ENCODE measurements around the gene GREM2.

GREM2 gene

DNA sequence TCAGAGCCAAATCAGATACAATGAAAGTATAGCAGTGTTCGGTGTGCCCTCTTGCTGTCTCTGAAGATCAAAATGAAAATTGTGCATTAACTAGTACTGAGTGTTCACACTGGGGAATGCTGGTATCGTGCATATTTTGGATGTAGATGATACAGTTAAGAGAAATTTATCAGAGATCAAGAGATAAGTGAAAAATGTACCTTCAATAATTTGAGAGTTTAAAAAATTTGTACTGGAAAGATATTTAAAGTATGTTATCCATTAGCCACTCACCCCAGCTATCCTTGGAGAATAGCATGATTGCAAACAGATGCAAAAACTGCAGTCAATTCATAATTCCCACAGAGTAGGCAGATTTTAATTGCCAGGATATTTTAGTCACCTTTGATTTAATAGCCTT is 56.4 kb downstream of the GREM2 start:
- no peak for DNase-seq

DNA sequence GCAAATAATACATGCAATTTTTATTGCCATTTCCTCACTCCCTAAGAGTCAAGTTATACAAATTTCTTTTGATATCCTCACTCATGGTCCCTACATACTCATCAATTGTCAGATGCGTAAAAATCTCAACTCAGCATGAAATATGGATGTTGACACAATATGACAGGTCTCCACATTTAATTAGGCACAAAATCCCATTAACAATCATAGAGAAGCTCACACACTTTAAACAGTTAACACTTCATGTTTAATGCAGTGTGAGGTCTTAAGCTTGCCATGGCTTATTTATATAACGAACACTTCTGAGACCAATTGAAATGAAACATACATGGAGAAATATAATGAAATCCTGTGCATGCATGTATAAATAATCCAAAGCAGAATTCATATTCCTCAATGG is 58.6 kb downstream of the GREM2 start:
- DNase-seq: no peak

DNA sequence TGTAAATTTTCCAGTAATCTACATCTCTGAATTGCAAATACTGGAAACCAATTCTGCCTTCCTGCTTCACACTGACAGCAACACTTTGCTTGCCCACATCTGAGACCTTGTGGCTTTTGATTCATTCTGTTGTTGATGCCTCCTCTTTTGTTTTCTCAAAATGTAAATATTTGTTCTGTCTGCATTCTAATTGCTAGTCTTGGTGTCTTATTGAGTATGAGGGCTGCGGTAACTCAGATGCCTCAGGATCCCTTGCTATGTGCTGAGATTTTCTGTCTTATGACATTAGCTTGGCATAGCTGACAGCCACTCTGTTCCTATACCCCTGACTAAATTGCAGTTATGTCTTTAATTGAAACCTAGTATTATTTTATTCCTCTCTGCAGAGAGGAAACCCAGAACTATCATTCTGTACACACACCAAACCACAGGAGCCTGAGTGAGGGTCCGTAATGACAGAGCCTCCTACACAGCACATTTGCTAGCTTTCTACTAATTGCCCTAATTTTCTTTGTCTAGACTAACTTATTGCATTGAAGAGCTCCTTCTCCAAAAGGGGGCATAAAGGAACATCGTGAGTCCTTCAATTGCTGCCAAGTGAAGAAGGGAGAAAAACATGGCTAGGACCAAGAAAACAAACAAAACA is 72.1 kb downstream of the GREM2 start:
- DNase-seq: no peak

DNA sequence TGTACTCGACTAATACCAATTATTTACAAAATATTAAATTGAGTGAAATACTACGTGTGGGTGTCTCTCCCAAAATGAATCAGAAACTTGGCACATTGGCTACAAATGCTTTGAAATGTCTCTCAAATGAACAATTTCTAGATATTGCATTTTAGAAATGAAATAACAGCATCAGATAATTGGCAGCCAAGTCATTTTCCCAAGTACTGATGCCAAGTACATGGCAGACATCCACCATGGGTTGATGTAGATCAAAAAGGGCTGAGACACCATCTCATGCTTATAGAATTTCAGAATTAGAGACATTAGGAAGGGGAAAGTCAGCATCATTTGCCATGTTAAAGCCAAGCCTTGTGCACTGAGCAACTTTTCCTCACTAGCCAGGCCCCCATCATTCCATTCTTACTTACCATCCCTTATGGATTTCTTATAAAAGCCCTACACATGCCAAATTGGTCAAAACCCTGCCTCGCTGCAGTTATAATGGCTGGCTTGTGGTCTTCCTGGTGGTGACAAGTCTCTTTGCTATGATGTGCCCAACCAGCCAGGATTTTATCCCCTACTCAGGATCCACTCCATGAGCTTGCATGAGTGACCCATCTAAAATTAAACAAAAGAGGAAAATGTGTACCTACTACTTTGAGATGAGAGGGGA is 73.1 kb downstream of the GREM2 start:
- no peak for DNase-seq

DNA sequence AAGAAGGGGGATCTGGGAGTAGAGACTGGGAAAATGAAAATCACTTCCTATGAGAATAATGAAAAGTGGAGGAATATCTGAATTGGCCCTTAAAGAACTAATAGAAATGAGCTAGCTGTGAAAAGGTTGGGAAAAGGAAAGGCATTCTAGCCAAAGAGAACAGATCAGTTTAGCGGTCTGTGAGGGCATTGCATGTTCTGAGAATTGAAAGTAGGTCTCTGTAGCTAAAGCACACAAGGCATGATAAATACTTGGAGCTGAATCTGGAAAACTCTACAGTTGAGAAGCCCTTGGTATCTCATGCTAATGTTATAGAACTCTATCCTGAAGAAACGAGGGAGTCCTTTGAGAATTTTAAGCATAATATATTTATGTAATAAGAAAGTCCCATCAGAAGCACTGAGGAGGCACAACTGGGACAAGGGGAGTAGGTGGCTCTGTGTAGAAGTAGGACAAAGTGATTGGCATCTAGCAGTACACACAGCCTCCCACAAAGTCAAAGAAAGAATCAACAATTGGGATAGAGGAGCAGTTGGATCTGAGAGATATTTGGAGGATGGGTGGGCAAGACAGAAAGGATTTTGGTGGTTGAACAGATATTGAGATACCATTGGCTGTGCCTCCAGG is 78.7 kb downstream of the GREM2 start:
- no peak for DNase-seq

DNA sequence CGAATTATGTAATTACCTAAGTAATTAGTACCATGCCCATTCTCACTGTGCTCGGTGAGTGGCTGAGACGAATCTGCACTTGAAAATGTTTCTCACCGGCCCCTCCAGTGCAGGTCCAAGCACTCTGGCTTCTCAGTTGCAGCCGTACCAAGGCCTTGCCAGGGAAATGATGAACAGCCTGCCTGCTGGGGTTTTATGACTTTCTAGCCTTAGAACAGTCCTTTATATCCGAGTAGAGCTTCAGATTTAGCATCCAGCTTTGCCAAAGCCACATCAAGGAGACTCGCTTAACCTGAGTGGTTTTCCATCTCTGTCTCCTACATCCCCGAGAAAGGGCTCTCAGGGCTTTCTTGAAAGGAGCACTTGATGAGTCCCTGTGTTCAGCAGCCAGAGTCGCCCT is 83.4 kb downstream of the GREM2 start:
- no peak for DNase-seq

DNA sequence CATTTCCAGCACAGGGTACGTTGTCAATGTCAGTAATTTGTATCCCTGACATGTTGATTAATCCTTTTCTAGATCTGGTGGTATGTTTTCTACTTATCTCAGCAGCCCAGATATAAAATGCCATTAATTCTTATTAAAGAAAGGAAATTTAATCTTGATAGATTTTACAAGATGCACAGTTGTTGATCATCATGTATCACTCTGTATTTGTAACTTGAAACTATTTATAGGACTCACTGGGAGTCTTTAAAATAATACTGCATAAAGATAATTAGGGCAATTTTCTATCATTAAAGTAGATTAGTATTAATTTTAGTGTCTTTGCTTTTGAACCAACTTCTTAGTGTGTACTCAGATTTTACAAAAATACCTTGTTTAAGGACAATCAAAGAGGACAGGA is 84.9 kb downstream of the GREM2 start:
- no peak for DNase-seq

DNA sequence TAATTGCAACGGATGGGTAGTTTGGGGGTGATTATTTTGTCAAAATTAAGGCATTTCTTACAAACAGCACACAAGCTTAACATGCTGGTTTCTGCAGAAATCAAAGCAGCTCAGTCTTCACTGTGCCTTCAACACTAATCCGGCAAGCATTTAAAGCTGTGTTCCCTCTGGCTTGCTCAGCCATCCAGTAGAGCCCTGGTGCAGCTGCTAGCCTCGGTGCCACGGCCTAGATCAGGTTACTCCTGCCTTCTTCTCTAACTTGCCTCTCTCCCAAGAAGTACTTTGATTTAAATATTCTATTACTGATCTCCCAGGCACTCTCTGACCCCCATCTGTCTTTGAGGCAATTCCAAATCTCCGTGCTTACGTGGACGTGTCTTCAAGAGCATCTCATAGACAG is 85.6 kb downstream of the GREM2 start:
- DNase-seq: no peak

DNA sequence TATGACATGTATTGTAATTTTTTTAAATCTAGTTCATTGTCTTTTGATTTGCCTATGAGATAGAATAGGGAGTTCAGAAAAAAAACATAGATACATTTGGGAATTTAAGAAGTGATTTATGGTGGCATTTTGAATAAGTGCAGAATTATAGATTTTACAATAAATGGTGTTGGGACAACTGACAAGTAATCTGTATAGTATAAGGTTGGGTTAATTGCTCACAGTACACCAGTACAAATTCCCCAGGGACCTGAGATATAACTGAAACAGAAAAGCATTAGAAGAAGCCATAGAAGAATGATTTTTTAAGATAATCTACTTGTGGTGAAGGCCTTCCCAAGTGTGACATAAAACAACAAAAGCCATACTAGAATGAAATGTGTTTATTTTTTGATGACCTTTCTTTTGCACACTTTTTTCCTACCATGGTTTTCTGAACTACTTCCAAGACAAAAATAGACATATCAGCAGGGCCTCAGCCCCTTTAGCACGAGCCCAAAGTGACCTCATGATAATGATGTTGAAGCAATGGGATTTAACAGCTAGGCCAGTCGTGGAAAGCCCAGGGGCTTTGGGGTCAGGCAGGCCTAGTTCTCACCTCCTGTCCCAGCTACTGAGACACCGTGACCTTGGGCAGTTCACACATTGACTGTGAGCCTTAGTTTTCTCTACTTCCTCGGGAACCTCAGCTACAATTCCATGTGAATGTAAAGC is 87.4 kb downstream of the GREM2 start:
- no peak for DNase-seq

DNA sequence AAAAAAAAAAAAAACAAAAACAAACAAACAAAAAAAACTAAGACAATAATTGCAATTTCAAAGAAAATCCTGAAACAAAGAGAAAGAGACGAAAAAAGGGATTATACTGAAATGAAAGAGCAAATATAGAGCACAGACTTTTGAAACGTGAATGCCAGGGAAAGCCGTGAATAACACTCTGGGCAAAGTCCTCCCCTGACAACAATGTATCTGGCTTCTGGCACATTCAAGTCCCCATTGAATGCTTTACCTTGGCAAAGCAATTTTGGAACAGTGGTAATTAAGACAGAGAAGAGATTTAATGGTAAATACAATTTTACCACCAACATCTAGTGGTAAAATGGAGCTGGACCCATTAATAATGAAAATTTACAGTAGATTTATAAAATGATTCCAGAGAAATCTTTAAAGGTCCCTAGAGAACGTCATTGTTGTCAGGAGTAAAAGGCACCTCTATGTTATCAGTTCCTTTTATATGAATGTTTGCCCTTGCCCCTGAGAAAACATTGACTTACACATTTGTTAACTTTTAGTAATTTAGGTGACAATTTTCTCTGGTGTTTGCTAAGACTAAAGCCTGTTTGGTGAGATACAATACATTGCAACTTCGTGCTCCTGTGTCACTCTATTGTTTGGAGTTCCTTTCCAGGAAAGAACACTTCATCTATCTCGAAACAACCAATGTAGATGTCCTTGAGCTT is 89.7 kb downstream of the GREM2 start:
- no peak for DNase-seq

DNA sequence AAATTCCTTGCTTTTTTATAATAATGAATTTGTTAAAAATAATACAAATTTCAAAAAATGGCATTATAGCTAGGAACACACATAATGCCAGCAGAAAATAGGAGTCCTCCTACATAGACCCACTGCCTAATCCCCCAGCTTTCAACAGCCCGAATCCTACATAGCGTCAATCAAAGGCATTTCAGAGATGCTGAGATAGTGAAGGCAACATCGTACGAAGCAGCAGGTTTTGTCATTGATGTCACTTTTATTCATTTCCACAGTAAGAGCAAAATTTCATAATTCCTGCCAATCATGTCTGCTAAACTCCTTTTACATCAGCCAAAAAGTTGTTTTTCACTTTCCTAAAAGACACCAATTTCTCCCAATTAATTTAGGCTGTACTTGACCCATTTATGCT is 94.1 kb downstream of the GREM2 start:
- no peak for DNase-seq

DNA sequence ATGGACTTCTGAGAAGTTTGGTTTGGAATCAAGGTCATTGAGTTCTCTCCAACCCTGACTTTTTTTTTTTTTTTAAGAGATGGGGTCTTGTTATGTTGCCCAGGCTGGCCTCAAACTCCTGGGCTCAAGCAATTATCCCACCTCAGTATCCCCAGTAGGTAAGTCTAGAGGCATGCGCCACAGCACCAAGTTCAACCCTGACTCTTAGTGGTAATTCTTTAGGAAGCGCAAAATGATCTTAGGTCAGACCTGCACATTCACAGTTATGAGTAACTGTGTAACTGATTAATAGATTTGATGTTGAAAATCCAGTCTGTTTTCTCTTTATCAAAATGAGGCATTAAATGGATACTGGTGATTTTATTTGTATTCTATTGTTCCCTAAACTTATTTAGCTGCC is 95.9 kb downstream of the GREM2 start:
- DNase-seq: no peak

DNA sequence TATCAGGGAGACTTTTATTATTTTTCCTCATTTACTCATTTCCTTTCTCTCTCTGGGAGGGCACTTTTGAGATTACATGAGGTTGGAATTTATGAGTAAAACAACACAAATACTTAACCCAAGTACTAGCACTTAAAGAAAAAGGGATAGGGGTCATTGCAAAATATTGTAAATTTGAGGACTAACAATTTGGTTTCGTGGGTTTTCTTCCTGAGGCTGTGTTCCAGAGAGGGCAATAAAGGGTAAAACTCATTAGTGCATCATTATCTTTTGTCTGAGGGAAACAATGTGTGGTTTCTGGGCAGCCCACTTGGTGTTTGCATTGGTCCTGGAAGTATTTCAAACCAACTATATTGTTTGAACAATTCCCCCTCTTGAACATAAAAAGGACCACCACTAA is 96.5 kb downstream of the GREM2 start:
- DNase-seq: no peak

DNA sequence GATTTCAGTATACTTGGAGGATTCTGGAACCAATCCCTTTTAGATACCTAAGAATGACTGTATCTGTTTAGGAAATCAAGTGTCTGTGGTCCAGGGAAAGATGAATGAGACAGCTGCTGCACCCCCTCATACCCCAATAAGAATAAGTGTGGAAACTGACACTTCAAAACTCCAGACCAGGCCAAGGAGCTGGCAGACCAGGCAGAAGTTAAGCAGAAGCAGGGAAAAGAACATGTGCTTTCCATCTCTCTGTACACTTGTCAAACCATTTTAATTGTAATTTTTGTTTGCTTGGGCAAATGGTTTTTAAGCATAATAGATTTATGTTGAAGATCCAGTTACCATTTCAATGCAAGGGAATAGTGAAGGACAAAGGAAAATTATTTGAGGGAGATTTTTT is 100.2 kb downstream of the GREM2 start:
- DNase-seq: no peak

DNA sequence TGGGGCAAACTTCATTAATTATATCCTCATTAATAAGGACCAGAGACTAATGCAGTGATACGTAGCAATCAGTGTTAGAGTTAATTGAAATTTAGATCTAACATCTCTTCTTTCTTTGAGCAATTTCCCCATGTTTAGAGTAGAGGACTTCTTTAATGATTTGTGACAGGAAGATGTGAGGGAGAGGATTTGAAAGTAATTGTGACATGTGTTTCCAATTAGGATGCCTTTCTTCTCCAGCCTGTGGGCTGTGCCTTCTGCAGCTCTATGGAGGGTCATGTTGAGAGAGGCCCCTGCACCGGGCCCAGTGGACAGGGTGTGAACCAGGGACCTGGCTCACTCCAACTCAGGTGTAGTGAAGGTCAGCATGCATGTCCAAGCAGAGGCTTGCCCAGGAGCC is 103.0 kb downstream of the GREM2 start:
- no peak for DNase-seq

DNA sequence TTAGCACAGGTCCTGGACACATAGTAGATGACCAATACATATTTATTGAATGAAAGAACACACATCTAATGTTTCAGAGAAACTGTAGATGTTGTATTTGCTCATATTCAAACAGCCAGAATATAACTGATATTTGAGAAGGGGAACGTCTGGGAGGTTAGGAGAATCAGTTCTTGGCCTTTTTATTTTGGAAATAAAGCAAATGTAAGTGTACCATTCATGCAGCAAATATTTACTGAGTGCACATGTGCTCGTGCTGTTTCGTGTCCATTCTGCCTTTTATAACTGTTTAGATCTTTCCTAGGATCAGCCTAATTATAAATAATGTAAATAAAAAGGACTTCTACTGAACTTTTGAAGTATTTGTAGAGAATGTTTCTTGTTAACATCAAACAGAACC is 103.8 kb downstream of the GREM2 start:
- DNase-seq: no peak

DNA sequence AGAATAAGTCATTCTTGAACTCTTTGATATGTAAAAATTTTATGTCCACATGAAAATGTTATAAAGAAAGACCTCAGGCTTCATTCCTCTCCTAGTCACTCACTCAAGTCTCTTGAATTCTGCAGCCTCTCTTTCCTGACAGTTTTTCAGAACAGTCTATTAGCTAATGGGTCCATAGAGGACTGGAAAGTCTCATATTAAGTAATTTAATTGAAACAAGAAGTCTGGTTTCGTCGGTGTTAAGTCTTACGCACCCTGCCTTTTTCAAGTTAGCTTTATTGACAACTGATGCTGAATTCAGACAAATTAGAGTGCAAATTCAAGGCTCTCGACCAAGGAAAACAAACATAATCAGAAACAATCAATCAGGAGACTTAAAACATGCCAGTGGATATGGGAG is 105.8 kb downstream of the GREM2 start:
- DNase-seq: no peak

DNA sequence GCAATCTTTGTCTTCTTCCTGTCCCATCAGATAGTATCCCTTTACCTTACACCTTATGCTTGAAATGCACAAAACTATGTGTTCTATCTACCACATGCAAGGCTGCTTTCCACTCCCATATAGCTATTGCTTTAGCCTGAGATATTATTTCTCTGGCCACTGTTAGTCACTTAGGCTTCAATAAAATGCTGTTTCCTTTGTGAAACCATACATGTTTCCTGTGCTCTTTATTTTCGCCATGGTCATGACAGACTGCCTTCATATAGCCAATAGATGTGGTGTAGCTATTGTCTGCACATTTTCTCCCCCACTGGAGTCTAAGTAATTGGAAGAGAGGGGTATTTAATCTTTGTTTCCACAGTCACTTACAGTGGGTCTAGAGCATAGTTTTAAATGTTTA is 108.4 kb downstream of the GREM2 start:
- no peak for DNase-seq

DNA sequence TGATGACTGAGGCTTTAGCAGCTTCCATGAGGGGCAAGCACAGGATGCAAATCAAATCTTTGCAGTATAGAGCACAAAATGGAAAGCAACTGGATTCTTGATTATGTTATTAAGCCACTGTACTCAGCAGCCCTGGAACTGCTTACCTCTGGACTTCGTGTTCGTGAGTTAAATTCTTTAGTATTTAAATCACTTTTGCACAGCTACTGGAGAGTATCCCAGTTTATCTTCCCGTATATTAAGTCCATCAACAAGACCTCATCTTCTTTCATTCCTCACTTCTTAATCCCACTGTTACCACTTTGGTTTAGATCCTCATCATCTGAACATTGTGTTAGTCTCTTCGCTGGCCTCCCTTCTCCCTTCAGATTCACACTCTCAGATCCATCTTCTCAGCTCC is 108.9 kb downstream of the GREM2 start:
- DNase-seq: no peak

DNA sequence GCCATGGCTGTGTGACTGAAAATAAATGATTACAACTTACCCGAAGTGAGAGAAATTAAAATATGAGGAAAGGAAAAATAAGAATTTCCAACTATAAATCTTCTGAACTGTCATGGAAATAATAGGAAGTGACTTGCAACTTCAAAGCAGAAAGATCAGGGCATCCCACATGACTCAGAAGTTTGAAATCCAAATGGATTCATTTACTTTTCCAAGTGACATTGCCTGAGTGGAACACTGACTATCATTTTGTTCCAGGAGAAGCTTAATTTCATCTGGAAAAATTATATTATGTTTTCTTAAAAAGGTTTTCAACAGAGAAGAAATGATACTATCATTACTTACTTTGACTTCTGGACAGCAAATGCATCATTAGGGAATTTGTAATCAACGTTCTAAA is 110.8 kb downstream of the GREM2 start:
- no peak for DNase-seq

DNA sequence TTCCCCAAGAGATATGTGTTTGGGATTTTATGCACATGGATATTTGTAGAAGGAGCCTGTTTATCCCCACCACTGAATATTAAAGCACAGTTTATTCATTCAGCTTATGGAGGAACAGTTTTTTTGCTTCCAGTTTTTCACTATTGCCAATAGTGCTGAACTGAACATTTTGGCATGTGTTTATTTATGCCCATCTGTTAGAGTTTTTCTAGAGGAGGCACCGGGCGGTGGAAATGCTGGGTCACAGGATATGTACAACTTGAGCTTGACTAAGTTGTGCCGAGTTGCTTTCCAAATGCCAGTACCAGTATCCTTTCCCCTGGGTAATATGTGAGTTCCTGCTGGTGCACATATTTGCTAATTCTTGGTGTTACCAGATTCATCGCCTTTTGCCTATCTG is 111.3 kb downstream of the GREM2 start:
- no peak for DNase-seq

DNA sequence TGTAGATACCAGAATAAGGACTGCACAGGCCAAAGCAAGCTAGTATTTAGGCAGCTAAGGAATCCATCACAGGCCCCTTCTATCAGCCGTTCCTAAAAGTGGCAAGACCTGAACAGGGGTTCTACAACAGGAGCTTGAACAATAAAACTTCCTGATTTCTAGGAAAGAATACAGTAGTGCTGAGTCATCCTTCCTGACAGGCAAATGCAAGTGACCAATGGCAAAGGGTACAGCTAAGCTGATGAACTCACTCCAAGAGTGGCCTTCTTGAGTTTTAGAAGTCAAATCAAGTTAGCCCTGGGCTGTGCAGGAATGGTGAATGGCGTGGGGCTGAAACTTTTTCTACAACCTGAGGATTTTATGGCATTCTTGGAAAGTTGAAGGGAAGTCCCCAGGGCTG is 112.9 kb downstream of the GREM2 start:
- no peak for DNase-seq

DNA sequence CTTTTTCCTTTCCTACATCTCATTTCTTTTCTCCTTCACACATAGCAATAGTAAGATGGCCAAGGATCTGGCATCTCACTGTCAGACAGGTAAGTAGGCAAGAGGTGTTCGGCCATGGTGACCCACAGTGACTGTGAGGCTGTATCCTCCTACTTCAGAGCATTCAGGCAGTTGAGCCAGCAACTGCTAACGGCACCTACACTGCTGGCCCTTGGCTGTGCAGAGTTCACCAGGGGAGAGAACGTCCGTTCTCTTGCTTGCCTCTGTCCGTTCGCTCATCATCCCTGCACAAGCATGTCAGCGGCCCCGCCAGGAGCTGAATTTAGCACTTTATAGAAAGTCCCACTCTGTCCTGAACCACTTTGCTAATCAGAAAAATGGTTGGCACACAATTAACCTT is 113.6 kb downstream of the GREM2 start:
- no peak for DNase-seq

DNA sequence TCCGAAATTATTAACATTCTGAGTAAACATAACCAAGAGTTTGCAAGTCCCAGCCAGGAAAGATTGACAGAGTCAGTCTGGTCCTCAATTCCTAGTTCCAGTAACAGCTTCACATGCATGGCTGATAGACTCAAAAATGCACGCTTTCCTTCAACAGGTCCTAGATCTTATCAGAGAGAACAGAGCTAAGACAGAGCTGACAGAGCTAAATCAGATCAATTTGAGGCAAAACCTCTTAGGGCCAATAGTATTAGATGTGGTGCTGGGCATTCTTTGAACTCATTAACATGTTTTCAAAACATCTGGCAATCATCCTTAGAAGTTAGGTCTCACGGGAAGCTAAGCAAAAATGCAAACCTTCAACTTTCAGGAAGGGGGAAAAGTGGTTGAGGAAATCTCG is 114.0 kb downstream of the GREM2 start:
- DNase-seq: no peak

Measured in activated CD4-positive, alpha-beta T cell treated with anti-CD3 and anti-CD28 coated beads, Interleukin-2, amount 50 U/mL, for 48 hours (primary cell).